ENCODE results near the gene SSTR3.
"Not testable (repeated sequence)": the region's sequence is repeated elsewhere in the genome, so short reads cannot be mapped to it uniquely, and the experiment has no call there.

SSTR3 gene

DNA sequence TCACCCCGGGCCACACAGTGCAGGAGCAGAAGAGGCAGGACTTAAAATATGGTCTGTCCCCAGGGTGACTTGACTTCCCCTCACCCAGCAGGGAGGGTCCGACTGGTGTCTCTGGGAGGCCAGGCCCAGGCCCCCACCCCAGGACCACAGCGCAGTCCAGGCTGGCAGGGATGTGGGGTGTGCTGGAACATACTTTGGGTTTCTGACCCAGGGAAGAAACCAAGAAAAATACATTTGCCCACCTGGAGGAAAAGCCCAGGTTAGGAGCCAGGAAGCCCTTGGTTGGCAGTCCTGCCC, 29.4 kb downstream of the SSTR3 start:
- DNase-seq (ENCODE audit: low spot score): no peak
- FAIRE-seq: no peak

DNA sequence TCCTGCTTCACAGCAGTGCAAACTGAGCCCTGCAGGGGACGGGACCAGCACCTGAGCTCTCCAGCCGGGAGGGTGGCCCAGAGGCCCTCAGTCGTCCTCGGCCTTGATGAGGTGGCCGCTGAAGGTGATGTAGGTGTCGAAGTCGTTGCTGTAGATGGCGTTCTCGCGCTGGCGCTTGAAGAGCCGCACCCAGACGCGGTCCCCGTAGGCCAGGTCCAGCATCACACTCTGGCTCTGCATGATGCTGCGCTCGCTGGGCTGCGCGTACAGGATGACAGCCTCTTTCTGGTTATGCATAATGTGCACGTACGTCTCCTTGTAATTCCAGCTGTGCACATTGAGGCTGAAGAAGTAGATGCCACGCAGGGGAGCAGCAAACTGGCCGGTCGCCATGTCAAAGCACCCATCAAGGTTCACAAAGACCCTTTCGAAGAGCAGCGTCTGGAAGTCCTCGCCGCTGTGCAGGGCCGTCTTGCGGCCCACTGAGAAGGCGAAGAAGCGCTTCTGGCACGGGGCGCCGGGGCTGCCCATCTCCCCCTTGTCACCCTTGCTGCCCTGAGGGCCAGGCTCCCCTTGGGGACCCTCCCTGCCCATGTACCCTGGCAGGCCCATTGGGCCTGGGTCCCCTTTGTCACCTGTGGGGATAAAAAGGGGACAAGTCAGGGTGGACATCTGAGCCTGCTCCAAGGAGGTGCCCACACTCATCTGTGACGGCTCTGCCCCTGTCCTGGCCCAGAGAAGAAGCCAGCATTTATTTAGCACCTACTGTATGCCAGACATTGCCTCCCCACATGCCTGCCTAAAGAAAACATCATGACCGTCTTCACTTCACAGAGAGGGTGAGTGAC, 30.0 kb downstream of the SSTR3 start:
- FAIRE-seq: no peak
- no peak for DNase-seq (ENCODE audit: low spot score)

DNA sequence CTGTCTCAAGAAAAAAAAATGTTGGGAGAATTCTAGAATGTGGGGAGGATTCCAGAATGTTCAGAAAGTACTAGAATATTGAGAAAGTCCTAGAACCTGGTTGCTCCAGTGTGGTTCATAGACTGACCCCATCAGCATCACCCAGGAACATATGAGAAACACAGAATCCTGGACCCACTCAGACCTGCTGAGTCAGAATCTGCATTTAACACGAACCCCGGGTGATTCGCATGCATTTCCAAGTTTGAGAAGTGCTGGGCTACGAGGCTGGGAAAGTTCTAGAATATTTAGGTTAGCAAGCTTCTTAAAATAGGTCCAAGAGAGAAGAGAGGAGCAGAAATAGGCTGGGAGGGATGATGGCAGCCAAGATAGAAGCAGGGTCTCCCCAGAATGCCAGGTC, 30.6 kb downstream of the SSTR3 start:
- FAIRE-seq (no peak), DNase-seq (ENCODE audit: low spot score) (no peak)

DNA sequence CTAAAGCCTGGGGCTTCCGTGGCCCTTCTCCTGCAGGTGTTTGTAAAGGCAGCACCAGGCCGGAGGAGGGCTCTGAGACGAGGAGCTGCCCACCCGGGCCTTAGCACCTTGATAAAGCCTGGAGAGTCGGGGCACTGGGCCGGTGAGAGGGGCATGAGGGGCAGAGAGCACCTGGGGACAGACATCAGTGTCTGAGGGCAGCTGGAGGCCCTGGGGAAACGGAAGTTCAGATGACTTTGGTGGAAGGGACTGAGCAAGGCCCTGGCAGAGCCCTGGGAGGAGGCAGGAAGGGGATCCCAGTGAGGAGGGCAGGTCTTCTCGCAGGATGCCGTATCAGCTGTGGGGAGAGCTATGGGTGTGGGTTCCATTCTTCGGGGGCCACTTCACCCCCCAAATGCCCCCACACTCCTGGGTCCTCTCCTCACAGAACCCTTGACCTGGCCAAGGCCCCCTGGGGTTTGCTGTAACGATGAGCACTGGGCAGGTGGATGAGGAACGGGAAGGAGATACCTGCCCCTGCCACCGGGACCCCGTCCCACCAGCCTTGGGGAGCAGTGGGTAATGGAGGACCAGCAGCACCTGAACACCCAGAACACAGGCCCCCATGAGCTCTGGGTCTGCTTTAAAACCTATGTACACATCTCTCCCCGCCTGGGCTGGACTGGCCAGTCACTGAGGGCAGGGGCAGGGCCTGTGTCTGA, 31.6 kb downstream of the SSTR3 start:
- FAIRE-seq (no peak), DNase-seq (ENCODE audit: low spot score) (no peak)

DNA sequence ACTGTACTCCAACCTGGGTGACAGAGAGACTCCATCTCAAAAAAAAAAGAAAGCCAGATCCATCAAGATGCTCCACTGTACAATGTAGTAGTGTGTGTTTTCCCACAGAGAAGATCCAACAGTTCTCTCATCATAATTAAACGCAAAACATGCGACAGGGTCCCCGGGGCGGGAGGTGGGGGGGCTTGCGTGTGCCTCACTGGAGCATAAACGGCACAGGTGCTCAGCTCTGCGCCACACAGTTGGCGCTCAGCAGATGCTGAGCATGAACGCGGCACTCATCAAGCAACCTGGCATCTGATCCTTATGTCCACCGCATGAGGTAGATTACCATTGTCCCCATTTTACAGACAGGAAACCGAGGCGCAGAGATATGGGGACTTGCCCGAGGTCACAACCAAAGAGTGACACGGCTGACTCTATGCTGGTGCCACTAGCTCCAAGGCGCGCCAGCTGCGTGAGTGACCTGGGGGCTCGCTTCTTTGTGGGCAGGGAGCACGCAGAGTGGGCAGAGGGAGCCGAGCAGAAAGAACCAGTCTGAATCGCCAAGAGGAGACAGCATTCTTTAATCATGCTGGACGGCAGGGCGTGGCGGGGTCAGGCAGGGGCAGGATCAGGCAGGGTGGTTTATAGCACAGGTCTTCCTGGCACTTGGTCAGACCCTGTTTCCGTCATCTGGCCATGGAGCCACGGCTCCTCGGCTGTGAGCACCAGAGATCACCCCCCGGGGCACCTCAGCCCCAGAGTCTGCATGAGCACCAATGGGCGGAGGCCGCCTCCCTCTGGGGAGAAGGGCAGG, 32.5 kb downstream of the SSTR3 start:
- DNase-seq (ENCODE audit: low spot score) (no peak), FAIRE-seq (no peak)

DNA sequence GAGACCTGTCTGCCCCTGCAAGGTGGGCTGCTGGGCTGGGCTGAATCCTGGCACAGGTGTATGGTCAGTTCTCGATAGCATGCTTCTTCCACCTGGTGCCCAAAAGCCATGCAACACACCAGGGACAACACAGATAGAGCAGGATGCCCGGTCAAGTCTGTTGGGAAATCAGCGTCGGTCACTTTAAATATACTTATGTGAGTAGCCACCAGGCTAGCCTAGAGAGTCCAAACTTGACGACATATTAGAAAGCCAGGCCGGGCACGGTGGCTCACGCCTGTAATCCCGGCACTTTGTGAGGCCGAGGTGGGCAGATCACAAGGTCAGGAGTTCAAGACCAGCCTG, 33.2 kb downstream of the SSTR3 start:
- DNase-seq (ENCODE audit: low spot score): no peak
- no peak for FAIRE-seq

DNA sequence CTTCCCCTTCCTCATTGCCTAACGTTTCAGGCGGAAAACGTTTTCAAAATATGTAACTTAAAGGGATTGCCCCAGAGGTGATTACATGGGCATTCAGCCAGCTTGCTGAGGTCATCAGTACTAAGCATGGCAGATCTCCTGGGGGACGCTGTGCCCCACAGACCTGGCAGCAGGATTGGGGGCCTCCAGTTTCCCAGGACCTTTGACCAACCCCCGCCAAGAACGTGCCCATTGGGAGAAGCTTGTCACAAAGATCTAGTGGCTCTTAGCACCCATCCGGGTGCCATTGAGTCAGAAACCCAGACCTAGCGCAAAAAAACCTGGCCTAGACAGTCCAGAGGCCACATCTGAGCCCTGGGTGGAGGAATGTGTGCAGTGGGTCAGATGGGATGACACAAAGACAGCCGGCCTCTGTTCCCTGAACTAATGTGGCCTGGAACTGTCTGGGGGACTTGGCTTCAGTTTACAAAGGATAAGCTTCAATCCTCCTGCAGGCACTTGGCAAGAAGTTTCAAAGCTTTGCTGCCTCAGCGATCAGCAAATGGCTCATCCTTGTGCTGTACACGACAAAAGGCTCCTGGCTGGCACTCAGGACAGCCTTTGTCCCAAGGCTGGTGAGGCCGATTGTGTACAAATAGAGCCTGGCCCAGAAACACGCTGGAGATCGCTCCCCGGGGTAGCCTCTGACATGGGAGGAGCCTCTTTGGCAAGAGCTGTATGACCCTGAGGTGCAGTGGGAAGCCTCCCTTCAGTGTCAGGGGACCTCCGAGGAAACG, 33.7 kb downstream of the SSTR3 start:
- FAIRE-seq (no peak), DNase-seq (ENCODE audit: low spot score) (no peak)

DNA sequence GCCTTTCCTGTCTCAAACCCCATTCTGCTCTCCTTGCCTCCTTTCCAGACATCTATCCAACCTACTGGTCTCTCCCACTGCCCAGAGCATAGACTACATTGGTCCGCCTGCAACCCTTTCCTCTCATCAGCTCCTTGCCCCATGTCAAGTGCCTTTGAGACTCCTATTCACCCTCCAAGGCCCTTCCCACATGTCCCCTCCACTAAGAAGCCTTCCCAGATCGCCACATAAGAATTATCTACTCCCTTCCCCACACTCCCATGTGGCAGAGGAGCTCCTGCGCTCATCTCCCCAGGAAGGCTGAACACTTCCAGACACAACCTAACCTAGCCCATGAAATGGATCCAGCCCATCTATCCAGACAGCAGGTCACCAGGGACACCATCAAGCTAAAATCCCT, 34.5 kb downstream of the SSTR3 start:
- DNase-seq (ENCODE audit: low spot score): no peak
- no peak for FAIRE-seq

DNA sequence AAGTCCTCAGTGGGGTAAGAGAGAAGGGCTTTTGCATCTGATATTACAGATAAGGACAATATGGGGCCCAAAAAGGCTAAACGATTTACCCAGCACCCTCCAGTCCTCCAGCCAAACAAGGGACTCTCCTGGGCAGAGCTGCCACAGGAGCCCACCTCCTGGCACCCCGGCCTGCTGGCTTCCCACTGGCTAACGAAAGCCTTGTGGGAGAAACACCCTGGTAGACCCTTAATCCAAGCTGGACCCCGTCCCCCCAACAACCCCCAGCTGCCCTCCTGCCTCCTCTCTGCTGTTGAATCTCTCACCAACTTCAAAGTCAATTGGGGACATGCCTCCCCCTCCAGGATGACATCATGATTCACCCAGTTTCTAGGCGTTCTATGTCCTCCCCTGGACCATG, 35.1 kb downstream of the SSTR3 start:
- no peak for DNase-seq (ENCODE audit: low spot score)
- FAIRE-seq: no peak

DNA sequence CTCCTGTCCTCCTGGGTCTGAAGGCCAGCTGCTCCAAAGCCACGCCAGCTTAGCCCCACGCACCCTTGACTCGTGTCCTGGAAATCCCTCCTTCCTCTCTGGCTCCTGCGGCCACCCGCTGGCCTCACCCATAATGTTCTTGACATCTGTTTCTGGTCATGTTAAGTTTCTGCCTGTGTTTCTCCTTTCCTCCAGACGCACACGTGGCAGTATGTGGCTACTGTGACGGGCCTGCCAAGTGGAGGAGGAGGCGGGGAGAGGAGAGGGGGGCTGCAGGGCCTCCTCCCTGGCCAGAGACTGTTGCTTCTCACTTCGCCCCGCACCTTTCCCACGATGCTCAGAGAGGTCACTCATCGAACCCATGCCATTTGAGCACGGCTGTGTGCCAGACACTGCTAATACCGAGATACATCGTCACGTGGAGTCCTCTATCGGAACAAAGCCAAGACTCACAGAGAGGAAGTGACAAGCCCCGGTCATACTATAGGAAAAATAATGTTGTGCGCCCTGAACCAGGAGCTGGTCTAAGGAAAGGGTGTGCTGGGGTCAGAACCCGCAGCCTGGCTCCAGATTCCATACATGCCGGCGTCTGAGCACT, 35.7 kb downstream of the SSTR3 start:
- FAIRE-seq (no peak), DNase-seq (ENCODE audit: low spot score) (no peak)

DNA sequence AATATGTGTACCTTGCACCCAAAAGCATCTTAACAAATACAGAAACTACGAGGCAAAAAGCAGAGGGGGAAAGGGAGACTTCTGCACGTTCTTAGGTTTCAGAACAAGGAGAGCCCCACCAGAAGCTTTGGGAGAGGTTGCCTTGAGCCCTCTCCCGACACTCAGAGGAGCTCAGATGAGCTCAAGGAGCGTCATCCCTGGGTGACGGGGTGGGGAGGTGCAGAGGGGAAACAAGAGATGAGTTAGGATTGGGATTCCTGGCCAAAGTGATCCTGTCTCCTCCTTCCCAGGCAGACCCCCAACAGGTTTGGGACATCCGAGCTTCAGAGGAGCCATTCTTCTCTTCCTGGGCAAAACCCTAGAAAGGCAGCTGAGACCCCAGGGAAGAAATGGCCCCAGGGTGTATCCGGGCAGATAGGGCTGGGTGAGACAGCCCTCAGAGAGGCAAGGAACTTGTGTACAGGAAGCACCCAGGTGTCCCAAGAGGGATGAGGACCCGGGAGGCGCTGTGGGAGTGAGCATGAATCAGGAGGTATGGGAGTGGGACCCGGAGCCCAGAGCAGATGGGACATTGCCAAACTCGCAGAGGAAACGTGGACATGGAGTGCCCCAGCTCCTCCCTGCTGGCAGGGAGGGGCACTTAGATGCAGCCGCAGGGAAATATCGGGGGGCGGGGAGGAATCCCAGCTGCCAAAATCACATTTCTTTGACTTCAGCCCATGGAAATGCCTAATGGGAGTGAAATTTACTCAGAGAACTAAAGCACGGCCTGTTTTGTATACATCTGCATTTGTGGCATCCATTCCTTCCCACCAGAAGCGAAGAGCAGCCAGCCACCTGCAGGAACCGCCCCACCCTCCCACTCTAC, 36.6 kb downstream of the SSTR3 start:
- DNase-seq (ENCODE audit: low spot score): no peak

DNA sequence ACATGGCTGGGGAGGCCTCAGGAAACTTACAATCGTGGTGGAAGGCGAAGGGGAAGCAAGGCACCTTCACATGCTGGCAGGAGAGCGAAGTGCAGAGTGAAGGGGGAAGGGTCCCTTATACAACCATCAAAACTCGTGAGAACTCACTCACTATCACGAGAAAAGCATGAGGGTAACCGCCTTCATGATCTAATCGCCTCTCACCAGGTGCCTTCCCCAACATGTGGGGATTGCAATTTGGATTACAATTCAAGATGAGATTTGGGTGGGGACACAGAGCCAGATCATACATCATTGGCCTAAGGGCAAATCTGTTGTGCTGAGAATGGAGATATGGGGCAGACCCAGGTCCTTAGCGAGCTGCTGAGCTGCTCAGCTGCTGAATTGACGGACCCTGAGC, 37.3 kb downstream of the SSTR3 start:
- FAIRE-seq (no peak), DNase-seq (ENCODE audit: low spot score) (no peak)

More for the DNA sequence above, 36.6 kb downstream of the SSTR3 start:
- no peak for FAIRE-seq

DNA sequence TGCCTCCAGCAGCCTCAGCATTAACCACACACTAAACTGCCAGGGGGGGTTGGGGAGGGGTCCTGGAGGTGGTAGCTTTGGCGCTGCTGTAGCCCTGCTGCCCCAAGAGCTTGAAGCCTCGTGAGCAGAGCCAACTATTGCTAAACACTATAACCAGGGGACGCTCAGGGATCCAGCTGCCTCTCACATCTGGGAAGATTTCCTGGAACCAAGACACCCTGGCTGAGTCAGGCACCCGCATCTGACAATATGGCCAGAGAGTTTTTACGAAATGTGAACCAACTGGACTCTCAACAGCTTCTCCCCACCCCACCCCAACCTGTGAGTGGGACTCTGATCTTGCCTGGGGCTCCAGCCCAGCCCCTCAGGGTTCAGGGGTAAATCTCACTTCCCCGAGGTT, 38.6 kb downstream of the SSTR3 start:
- DNase-seq (ENCODE audit: low spot score) (no peak), FAIRE-seq (no peak)

DNA sequence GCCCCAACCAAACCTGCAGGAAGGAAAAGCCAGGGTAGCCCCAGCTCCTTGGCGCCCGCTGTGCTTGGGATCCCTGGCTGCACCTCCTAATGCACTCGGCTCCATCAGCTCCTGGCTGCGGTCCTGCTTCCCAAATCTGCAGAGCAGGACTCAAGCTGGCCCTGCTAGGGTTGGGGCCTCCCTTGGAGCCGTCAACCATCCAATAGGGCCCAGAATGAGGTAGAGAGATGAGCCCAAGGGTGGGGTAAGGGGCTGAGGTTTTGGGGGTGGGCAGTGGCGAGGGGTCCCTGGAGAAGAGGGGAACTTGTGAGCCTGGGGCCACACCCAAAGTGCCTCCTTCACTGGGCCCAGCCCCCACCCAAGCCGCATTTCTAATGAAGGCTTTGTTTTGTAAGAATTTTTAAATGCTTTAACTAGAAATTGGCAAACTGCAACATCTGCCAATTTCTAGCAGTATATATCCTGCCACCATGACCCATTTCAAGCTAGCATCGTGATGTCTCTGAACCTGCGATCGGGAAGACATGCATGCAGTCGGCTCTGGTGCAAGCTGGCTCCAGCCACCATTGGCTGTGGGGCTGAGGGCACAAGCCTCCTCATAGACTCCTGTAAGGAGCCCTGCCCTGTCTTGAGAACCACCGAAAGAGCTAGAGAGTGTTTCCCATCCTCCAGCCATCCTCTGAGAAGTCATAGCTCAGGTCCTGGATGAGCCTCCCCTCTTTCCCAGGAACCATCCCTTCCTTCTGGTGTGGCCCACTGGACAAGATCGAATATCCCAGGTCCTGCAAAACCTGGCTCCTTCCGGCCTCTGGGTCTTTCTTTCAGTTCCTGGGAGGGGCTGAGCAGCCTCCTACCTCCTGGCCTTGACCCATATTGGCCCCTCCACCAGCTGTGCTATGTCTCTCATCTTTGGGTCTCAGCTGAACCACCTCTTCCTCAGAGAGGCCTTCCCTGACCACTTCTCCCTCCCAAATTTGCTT, 39.7 kb downstream of the SSTR3 start:
- no peak for FAIRE-seq
- no peak for DNase-seq (ENCODE audit: low spot score)

DNA sequence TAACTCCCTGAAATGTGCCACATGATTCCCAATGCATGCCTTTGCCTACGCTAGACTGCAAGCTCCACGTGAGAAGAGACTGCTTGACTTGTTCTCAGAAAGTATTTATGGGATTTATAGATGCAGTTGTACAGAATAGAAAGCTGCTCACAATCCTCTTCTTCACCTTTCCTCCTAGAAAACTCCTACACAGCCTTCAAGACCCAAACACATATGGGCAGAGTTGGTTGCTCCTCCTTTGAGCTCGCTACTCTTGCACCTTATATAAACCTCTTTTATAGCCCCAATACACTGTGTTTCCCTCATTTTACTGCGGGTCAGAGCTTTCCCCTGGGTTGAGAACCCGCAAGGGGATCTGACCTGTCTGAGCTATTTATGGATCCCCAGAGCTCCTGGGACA, 40.6 kb downstream of the SSTR3 start:
- DNase-seq (ENCODE audit: low spot score): no peak
- FAIRE-seq: no peak

DNA sequence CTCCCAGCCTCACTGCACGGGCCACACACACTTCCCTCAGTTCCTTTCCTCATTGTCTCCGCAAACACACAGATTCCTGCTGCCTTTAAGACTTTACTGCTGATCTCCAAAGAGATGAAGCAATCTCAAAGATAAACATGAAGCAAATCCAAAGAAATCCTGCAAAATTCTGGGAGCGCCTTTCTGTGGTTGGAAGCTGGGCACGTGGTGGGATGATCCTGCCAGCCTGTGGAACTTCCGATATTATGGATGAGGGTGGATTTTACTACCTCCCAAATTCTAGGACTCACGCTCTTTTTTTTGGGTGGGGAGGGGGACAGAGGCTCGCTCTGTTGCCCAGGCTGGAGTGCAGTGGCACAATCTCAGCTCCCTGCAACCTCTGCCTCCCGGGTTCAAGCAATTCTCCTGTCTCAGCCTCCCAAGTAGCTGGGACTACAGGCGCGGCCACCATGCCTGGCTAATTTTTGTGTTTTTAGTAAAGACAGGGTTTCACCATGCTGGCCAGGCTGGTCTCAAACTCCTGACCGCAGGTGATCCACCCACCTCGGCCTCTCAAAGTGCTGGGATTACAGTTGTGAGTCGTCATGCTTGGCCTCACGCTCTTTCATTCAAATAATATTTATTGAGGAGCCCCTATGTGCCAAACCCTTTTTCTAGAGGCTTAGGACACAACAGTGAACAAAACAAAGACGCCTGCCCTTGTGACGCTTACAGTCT, 41.4 kb downstream of the SSTR3 start:
- not testable (repeated sequence) for DNase-seq (ENCODE audit: low spot score); FAIRE-seq

DNA sequence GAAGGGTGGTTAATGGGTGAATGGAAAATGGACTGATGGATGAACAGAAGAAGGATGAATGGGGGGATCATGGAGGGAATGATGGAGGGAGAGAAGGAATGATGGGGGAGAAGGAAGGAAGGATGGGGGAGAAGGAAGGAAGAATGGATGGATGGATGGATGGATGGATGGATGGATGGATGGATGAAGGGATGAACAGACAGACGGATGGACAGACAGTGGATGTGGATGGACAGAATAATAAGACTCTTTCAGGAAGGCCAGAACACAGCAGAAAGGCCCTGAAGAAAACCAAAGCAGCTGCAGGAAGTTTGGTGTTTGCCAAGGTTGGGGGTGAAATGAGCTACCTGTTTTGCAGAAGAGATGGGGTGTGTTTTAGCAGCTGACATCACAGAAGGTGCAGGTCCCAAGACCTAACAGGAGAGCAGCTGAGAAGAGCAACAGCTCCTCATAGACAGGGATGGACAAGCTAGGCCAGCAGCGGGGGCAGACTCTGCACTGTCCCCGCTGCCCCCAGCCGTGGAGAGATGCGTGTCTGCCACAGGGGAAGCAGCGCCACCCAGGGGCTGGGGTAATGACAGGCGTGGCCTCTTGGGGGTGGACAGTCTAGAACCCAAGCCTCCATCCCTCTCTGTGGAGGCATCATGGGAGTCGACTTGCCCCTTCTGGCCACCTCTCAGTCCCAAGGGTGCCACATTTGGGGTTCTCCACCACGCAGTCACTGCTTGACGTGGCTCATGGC, 42.2 kb downstream of the SSTR3 start:
- DNase-seq (ENCODE audit: low spot score): no peak
- FAIRE-seq: no peak

DNA sequence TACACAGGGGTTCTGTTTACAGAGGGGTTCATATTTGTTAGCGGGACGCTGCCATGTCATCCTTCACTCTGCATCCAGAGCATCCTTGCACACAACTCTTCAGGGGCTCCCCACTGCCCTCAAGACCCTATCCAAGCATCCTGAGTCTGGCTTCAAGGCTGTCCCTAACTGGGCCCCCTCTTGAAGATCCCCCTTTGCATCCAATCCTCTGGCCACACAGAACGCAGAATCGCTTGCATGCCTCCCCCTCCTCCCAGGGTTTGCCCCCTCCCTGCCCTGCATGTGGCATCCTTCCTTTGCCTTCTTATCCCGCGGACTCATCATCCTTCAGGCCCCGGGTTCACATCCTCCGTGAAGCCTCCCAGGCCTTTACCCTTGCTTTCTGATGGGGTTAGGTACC, 42.9 kb downstream of the SSTR3 start:
- no peak for FAIRE-seq

More for the DNA sequence above, 42.9 kb downstream of the SSTR3 start:
- no peak for DNase-seq (ENCODE audit: low spot score)

Measured in RCC 7860 (cell line).